PFSK-1 (cell line): ENCODE data around the gene KLHL9.

Experiments
- FOXP2 ChIP-seq: optimal IDR thresholded peaks from 2 replicates; pipeline ENCODE3; 2011; ENCODE audit warnings: borderline replicate concordance, control low read depth, inconsistent platforms; ENCODE audit not compliant: insufficient read depth; ENCODE audit errors: extremely low read length, extremely low read depth
- REST ChIP-seq, 2 experiments: IDR thresholded peaks; 2 replicates each; pipeline versions ENCODE4 v1.6.1 to v1.8.0; 2011 to 2012; ENCODE audit warnings: low read depth in 2 of 2, low read length in 2 of 2, control low read depth in 1 of 2, inconsistent platforms in 1 of 2, mild to moderate bottlenecking in 1 of 2, moderate library complexity in 1 of 2; ENCODE audit not compliant: insufficient read depth in 1 of 2
- SIN3A ChIP-seq: IDR thresholded peaks from 2 replicates; pipeline ENCODE4 v1.6.1; 2012; ENCODE audit warnings: mild to moderate bottlenecking, low read length, moderate library complexity, borderline replicate concordance; ENCODE audit not compliant: insufficient read depth

- TF ChIP-seq SIN3A (no peak), FOXP2 (no peak), REST (IDR thresholded peaks at IDR 0.05; ENCODE audit: insufficient read depth in 1 of 2, low read depth in 2 of 2, low read length in 2 of 2) (no peak)
Observed at GRCh38 chr9:21294364-21294774, 40.8 kb downstream of the KLHL9 start.
